Measurements from ENCODE around the gene LRRC4B.
"Not testable (repeated sequence)": the region's sequence is repeated elsewhere in the genome, so short reads cannot be mapped to it uniquely, and the experiment has no call there.

Gene LRRC4B

DNA sequence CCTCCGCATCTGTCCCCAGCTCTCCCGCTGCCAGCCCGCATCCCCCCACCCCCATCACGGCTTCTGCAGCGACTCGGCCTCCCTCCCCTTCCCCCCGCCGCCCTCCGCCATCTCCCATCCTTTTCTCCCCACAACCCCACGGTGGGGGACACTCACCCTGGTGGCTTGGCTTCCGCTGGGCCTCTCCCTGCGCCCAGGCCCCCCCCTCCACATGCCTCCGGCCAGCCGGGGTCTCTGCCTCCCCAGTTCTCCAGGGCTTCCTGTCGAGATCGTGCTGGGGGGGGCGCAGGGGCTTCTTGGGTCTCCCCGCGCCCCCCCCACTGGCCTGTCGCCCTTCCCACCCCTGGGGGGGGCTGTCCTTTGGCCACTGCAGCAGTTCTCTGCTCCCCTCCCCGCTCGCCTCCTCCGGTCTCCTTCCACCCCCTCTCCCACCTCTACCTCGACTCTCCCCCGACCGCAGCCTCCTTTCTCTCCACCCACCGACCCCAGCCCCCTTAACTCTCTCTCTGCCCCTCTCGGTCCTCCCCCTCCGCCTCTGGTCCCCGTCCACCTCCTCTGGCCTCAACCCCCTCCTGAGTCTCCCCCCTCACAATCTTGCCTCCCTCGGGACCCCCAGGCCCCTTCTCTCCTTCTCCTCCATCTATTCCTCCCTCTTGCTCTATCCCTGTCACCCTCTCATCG is 17.1 kb downstream of the LRRC4B start:
- no peak for FAIRE-seq

DNA sequence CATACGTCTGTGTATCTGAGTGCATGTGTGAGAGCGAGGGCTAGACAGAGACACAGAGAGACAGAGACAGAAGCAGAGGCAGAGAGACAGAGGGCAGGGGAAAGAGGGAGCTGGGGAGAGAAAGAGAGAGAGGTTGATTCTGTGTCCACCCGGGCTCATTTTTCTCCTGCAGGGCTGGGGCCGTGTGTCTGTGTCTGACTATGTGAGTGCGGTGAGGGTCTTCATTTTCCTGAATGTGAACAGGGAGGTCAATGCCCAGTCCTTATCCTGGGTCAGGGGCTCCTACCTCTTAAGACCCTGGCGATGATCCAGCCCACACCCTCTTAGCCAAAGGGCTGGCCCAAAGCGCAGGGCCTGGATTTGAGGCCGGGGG is 17.7 kb downstream of the LRRC4B start:
- no peak for FAIRE-seq

DNA sequence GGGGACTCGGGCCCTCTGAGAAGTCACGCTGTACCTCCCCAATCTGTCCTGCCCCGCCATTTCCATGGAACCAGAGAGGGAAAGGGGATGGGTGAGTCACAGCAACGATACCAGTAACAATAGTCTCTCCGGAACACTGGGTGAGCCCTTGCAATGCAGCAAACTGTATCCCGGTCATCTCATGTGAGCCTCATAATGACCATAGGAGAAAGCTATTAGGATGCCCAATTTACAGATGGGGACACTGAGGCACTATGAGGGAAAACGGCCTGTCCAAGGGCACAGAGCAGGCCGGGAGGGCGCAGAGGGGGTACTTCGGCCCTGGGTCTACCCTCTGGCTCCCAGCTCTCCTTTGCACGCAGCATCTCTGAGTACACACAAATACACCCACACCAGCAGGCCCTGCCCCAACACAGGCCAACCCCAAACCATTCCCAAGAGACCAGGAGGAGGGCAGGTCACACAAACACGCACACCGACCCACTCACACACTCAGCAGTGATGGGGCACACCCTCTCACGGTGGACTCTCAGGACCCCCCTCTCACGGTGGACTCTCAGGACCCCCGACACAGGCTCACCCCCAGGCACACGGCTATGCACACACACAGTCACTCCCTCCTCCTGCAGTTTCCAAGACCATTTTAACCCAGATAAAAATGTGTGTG is 18.2 kb downstream of the LRRC4B start:
- FAIRE-seq = no peak

DNA sequence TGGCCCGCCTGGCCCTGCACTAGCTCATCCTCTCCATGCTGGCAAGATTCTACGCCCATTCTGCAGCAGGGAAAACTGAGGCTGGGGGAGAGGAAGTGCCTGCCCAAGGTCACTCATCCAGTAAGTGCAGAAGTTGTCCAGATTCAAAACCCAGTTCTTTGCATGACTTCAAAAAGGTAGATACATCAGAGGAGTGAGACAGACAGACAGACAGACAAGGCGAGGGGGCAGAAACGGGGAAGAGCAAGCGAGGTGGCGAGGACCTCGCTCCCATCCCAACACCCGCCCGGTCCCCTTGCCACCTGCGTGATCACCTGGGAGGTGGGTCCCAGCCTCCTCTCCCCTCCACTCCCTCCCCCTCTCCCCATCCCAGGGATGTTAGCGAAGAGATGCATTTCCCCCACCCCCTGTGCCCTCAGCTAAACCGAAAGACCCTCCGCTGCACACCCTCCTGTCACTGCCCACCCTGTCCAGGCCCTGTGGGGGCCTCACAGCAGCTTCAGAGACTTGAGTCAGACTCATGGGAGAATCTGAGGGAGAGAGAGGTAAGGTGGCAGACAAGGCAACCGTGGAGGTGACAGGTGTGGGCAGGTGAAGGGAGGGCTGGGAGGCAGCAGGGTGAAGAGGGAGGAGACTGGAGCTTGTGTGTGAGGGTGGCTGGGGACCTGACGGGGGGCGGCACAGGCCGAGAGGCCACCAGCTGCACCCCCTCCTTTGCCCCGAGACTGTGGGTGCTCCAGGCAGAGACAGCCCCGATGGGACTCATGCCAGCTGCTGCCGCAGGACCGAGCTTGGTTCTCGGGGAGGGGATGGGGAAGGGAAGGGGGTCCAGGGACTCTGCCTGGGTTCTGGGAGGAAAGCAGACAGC is 18.9 kb downstream of the LRRC4B start:
- FAIRE-seq = no peak

DNA sequence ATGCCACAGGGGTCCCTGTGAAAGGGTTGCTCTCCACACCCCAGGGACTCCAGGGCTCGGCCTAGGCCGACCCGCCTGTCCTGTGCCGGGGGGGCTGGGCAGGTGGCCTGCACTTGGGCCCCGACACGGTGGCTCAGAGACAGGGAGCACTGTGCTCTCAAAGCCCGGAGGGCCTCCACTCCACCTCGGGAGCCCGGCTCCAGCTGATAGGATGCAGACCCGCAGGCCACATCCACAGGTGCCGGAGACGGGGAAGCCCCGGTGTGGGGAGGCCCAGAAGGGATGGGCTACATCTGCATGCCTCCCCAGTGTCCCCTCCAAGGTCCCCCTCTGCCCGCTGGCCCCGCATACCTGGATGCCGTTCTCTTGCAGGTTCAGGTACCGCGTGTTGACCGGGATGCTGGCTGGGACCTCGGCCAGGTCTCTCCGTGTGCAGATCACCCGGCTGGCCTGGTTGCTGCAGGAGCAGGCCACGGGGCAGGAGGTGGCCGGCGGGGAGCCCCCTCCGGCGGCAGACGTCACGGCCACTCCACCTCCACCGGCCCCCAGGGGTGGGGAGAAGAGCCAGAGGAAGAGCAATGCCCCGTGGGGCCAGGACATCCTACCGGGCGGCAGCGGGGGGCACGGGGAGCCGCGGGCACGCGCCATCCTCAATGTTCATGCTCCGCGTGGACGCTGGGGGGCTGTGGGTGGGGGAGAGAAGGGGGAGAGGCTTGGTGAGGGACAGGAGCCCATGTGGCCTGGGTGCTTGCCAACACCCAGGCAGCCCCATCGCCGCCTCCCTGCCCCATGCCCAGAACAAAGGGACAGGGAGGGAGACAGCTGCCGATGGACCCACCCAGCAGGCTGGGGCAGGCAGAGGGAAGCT is 19.8 kb downstream of the LRRC4B start:
- FAIRE-seq = no peak

DNA sequence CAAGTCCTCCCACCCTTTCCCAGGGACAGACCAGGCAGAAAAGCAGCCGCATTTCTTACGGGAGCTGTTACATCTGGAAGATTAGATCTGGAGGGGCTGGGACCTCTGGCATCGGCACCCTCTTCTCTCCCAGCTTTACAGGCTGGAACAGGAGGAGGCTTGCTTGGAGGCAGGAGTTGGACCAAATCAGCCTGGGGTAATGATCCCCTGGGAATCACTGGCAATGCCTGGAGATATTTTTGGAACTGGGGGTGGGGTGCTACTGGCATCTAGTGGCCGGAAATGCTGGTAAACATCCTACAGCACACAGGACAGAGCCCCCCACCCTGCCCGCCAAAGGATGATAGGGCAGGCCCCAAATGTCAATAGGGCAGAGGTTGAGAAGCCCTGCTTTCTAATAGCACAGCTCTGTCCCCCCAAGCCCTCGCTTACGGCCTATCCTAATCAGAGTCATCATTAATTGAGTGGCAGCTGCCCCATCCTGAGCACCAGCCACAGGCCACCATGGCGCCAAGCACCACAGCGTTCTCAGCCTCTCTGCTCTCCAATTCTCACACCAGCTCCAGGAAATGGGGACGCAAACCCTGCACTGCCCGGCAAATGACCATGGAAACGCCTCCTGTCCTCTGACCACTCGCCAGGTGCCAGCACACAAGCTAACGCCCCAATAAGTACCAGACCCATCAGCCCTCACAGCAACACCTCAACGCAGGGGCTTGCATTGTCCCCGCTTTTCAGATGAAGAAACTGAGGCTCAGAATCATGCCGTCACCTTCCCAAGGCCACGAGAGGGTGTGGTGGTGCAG is 20.6 kb downstream of the LRRC4B start:
- FAIRE-seq = no peak

DNA sequence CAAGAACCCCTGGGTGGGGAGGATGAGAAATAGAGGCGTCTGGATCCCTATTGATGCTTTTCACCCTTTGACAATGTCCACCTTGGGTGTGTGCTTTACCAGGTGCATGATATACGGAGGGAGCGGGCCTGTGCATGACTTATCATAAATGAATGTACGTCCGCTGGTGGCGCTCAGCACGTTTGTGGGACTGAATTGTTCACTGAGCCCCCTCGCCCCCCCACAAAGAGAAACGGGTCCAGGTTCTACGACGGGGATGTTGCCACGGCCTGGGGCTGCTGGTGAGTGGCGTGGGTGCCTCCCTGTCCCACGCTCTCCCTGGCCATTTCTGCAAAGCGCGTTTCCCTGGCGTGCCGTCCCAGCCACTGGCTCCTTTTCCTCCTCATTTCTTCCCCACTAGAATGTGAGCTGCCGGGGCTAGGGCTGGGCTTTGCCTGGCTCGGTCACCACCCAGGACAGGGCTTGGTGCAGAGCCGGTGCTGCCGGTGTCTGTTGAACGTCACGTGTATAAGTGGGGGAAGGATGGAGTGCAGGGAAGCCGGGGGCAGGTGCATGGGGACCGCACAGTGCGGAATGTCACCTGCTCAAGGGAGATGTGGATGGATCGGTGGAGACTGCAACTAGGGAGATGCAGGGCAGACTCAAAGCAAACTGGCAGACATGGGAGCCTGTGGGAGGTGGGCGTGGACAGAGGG is 21.6 kb downstream of the LRRC4B start:
- FAIRE-seq = no peak

DNA sequence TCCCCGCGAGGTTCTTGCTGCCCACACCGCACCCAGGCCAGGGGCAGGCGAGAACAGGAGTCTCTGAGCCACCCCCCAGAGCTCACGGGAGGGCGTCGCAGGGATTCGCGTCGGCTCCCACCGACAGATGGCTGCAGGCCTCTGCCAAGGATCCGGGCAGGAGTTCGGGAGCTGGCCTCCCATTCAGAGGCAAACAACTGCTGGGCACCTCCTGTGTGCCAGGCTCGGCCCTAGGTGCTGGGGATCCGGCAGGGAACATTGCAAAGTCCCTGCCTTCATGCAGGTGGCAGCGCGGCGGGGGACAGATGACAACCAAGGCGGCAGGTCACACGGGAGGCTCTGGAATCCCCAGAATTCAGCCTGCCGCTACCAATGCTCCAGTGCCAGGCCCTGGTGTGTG is 25.3 kb downstream of the LRRC4B start:
- FAIRE-seq = no peak

DNA sequence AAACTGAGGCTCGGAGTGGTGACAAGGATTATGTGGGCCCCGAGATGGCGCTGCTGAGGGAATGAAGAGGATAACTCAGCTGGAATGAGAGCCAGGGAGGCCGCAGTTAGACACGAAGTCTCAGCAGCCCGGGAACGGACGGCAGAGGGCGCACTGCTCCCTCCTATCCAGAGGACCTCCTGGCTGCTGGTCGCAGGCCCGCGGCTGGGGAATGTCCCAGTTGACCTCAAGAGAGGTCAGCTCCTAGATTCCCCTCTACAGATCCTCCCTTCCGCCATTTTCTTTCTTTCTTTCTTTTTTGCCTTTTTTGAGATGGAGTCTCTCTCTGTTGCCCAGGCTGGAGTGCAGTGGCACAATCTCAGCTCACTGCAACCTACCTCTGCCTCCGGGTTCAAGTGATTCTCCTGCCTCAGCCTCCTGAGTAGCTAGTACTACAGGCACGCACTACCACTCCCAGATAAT is 30.4 kb downstream of the LRRC4B start:
- FAIRE-seq = no peak

DNA sequence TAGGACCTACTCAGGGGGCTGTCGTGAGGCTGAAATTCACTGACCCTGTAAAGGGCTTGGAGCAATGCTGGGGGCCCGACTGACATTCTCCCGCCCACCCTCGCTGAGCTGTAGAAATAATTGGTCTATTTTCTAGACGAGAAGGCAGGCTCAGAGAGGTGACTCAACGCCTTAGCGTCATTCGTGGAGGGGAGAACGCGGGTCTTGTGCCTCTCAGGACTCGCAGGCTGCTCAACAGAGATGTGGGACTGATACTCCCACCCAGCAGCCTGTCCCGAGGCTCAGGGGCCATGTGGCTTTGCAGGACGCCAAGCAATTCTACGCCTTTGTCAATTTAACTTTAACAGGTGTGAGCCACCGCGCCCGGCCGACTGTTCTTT is 30.9 kb downstream of the LRRC4B start:
- FAIRE-seq = no peak

DNA sequence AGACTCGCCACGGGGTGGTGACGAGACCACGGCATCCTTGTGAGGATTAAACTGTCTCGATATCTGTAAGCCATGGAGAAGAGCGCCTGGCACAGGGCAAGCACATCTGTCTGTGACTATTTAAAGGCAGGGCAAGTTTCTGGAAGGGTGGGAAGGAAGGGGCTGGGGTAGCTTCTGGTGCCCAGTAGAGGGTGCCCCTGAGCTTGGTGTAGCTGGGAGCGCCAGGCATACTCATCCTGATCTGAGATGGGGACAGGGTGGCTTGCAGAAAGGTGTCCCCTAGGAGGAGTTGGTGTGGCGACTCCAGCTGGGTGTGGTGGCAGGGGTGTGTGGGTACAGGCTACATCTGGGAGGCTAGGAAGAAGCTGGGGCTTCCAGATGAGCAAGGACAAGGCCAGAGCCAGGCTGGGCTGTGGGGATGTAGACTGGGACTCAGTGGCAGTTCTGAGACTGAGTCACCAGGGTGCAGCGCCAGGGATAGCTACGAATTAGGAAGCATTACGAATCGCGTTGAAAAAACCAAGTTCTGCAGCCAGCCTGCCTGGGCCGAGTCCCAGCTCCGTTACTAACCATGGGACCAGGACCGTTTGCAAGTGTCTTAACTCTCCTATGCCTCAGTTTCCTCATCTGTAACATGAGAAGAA is 31.5 kb downstream of the LRRC4B start:
- FAIRE-seq = no peak

DNA sequence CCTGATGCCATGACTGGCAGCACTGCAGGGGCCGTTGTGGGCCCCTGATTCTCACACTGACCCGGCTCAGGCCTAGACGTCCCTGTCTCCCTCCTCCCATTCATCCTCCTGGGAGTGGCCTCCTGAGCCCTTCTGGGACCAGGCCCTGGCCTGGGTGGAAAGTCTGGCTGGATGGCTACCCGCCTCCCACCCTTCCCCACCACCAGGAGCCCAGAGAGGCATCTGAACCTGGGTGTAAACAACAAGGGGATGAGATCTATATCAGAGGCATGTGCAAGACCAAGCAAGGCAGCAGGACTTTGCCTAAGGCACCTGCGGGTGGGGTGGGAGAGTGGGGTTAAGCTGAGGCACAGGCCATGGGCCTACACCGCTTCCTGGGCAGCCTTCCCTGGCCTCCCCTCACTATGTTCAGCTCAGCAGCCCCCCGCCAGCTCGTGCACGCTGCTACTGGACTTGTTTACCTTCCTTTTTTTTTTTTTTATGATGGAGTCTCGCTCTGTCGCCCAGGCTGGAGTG is 32.5 kb downstream of the LRRC4B start:
- FAIRE-seq = no peak

DNA sequence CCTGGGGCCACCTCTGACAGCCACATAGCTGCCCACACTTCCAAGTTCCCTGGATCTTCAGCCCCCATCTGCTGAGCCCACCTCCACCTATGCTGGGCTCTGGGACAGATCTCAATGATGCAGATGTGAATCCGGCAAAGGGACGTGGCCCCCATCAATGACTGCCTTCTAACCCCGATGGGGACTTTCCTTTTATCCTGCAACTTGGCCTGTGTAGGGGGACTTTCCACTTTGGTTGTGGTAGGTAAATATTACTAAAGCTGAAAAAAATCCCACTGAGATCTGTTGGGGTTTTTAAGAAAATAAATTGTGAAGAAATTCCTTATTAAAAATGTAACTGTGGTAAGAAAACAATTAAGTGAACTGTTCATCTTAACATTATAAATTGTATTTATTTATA is 33.8 kb downstream of the LRRC4B start:
- FAIRE-seq = no peak

DNA sequence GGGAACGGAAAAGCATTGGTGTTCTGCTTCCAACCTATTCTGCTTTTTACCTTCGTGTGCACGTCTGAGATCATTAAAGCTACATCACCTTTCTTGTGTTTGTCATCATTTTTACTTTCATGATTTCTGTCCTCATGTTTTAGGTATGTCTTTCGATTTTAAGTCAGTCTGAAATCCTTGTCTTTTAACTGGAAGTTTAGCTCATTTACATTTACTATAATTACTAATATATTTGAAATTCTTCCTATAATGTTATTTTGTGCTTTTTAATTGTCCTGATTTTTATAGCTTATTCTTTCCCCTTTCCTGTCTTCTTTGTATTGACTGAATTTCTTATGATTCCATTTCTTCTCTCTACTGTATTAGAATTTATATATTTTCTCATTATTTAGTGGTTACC is 35.3 kb downstream of the LRRC4B start:
- FAIRE-seq = no peak

DNA sequence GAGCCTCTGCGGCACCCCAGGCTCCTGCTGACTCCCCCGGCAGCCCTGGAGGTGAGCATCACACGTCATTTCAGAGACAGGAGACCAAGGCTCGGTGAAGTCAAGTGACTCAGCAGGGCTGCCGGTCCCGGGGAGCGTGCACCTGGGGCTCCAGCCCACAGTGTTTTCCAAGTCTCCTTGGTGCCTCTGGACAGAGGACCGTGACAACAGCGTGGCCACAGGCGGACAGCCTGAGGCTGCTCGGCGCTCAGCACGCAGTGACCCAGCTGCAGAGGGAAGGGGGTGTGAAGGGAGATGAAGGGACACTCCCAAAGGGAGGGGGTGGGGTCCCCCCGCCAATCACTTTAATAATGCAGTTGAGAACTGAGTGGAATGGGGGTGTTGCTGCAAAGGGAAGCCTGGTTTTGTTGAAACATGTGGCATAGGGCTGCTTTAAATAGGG is 37.0 kb downstream of the LRRC4B start:
- no peak for FAIRE-seq

DNA sequence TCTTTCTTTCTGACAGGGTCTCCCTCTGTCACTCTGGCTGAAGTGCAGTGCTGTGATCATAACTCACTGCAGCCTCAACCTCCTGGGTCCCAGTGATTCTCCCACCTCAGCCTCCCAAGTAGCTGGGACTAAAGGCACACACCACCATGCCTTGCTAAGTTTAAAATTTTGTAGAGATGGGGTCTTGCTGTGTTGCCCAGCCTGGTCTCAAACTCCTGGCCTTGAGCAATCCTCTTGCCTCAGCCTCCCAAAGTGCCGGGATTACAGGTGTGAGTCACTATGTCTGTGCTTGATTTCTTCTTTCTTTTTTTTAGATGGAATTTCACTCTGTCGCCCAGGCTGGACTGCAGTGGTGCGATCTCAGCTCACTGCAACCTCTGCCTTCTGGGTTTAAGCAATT is 40.2 kb downstream of the LRRC4B start:
- FAIRE-seq = not testable (repeated sequence)

DNA sequence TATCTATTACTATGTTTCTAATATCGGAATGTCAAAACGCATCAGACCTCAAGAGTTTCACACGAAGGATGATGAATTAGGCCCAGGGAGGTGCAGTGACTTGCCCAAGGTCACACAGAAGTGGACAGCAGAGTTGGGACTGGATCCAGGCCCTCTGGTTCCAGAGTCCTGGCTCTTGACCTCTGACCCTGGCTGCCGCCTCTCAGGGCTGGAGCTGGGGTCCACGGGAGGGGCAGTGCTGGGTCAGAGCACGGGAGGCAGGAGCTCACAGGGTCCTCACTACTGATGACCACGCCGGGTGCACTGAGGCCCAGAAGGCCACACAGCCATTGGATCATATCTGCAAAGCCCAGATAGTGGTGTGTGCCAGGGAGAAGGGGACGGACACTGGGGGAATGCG is 45.4 kb downstream of the LRRC4B start:
- no peak for FAIRE-seq

DNA sequence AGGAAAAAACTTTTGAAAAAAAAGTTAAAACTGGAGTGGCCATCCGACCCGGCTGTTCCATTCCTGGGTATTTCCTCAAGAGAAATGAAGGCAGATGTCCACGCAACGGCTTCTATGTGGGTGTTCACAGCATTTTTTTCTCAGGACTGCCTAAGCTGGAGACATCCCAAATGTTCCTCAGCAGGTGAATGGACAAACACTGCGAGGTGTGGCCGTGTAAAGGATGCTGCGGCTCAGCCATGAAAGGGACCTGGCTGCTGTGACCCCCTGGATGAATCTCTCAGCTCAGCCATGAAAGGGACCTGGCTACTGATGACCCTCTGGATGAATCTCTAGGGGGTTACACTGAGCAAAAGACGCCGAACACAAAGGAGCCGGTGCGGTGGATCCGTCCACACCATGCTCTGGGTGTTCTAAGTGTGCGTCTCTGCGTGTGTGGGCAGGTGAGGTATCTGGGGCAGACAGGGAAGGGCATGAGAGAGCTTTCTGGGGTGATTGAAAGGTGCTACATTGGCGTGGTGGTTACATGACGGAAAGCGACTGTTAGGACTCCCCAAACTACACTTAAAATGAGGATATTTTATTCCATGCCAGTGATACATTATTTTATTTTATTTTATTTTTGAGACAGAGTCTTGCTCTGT is 47.3 kb downstream of the LRRC4B start:
- FAIRE-seq = no peak

DNA sequence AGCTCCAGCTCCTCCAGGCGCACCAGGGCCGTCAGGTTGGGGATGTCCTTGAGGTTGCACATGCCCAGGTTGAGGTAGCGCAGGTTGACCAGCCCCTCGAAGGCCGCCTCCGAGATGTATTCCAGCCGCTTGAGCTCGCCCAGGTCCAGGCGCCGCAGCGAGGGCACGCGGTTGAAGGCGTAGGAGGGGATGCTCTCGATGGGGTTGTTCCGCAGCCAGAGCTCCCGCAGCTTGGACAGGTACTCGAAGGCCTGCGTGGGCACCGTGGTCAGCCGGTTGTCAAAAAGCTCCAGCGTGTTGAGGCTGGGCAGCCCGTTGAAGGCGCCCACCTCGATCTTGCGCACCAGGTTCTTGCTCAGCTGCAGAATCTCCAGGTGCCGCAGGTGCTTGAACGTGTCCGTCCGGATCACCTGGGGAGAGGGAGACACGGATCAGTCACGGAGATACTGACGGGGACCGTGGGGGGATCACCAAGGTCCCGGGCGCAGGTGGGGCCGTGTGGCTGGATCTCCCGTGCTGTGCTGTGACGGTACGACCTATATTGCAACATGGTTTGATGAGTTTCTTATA is 49.1 kb downstream of the LRRC4B start:
- no peak for FAIRE-seq
